ENCODE results near the gene KLK7. TPM values are rescaled to one million over a fixed set of nuclear protein-coding genes. Genes with fewer than 3 reads are reported as not detected.

The KLK7 gene
- total and polyA plus RNA-seq, 10 of the 15 experiments (the other 5 are each of a cell fraction or from before 2014, with no cell fraction given) = not detected

DNA sequence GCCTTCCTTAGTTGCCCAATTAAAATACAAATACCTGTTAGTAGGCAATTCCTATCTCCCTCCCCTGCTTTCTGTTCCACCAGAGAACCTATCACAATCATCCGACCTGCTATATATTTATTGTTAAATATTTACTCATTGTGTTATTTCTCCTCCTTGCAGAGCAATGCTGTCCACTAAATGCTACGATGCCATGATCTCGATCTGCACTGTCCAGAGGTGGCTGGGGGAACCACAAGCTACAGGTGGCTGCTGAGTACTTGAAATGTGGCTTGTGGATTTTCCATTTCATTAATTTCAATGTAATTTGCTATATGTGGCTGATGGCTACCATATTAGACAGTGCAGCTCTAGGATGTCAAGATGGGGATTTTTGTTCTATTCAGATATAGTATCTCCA lies 19.5 kb downstream of the KLK7 start:
- Histone ChIP-seq H3K79me2 (ENCODE audit: control insufficient read depth, insufficient read depth, low read length) (no peaks in the 10 kb centered on the region), H3K9ac (ENCODE audit: control insufficient read depth, insufficient read depth, low read length) (no peak overlapping the region), H2AFZ (ENCODE audit: control insufficient read depth, low read depth, low read length) (no peak overlapping the region), H3K4me2 (ENCODE audit: control insufficient read depth, insufficient read depth) (no peak overlapping the region), H3K4me3 (no peak overlapping the region), H3K27ac (ENCODE audit: control insufficient read depth, insufficient read depth) (no peak overlapping the region), H3K36me3 (ENCODE audit: control insufficient read depth in 2 of 2, insufficient read depth in 2 of 2, low read length in 1 of 2) (no peaks in the 10 kb centered on the region), H4K20me1 (ENCODE audit: control insufficient read depth, insufficient read depth) (no peaks in the 10 kb centered on the region), H3K9me3 (replicated peaks; ENCODE audit: control insufficient read depth, insufficient read depth, low read length) (no peaks in the 10 kb centered on the region; the same call in 2 of the 3 replicates), H3K27me3 (replicated peaks in 1 of 2; ENCODE audit: control insufficient read depth in 2 of 2, insufficient read depth in 2 of 2, low read length in 1 of 2) (no peaks in the 10 kb centered on the region; a peak in 2 of 4 replicates), H3K4me1 (ENCODE audit: control insufficient read depth, insufficient read depth, low read length) (no peaks in the 10 kb centered on the region)
- DNase-seq (ENCODE audit: low read depth, low spot score) = no peak
- ChIA-PET POLR2A (no interaction called here), RAD21 (ENCODE audit: unreplicated experiment) (no interaction called here), SMC1A (ENCODE audit: uncharacterized antibody, unreplicated experiment) (no interaction called here), CTCF (no interaction called here)
- in situ Hi-C loops (cut with MboI) = no loop called here
- intact Hi-C loops (cut with micrococcal nuclease; ENCODE audit: unreplicated experiment) = no loop called here
- BruUV-seq (replicated peaks) = no TSS peak
- 4% methylated on average over 3 of the region's 3 CpGs for WGBS (ENCODE audit: insufficient coverage, insufficient replicate concordance, low lambda C conversion rate, missing lambda C conversion rate)
- no peak for TF ChIP-seq JUND (IDR thresholded peaks at IDR 0.05; ENCODE audit: low read depth, low read length)
- no peak for TF ChIP-seq SIN3A (IDR thresholded peaks at IDR 0.05; ENCODE audit: low read depth, low read length)
- no peak for TF ChIP-seq CHD4 (IDR thresholded peaks at IDR 0.05)
- no peak for TF ChIP-seq RAD51 (IDR thresholded peaks at IDR 0.05)
- no peak for TF ChIP-seq MEF2A (IDR thresholded peaks at IDR 0.05; ENCODE audit: insufficient read depth, low read depth, low read length)
- no peak for TF ChIP-seq ZNF207 (IDR thresholded peaks at IDR 0.05; ENCODE audit: borderline replicate concordance)
- TF ChIP-seq POLR2A (IDR thresholded peaks at IDR 0.05; ENCODE audit: low read depth, low read length) = no peak
- ATAC-seq = no peak
- no peak for FAIRE-seq

DNA sequence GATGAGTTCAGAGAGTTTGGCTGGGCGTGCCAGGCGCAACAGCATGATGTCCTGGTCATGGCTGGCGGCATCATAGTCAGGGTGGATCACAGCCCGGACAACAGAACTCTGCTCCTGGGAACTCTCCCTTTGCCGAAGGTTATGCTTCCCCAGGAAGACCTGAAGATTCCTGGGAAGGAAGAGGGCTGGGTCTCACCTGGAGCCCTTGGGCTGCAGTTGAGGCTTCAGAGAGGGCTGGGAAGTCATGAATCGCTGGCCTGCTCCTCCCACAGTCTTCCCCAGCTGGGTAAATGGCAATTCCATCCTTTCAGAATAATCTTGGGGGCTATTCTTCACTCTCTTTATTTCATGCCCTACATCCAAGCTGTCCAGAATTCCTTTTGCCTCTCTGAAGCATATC lies 20.3 kb downstream of the KLK7 start:
- intact Hi-C loops (cut with micrococcal nuclease; ENCODE audit: unreplicated experiment) = no loop called here
- H3K79me2 ChIP-seq (ENCODE audit: control insufficient read depth, insufficient read depth, low read length) = no peaks in the 10 kb centered on the region
- H3K4me3 ChIP-seq = no peak overlapping the region
- POLR2A ChIA-PET = no interaction called here
- no peak for FAIRE-seq
- in situ Hi-C loops (cut with MboI) = no loop called here
- H3K4me1 ChIP-seq (ENCODE audit: control insufficient read depth, insufficient read depth, low read length) = no peaks in the 10 kb centered on the region
- no peak overlapping the region for H3K4me2 ChIP-seq (ENCODE audit: control insufficient read depth, insufficient read depth)
- no peak overlapping the region for H3K27ac ChIP-seq (ENCODE audit: control insufficient read depth, insufficient read depth)
- H4K20me1 ChIP-seq (ENCODE audit: control insufficient read depth, insufficient read depth) = no peaks in the 10 kb centered on the region
- H3K36me3 ChIP-seq (ENCODE audit: control insufficient read depth in 2 of 2, insufficient read depth in 2 of 2, low read length in 1 of 2) = no peaks in the 10 kb centered on the region
- H3K9me3 ChIP-seq (replicated peaks; ENCODE audit: control insufficient read depth, insufficient read depth, low read length) = no peaks in the 10 kb centered on the region; the same call in 2 of the 3 replicates
- SMC1A ChIA-PET (ENCODE audit: uncharacterized antibody, unreplicated experiment) = no interaction called here
- CTCF ChIA-PET = no interaction called here
- RAD21 ChIA-PET (ENCODE audit: unreplicated experiment) = no interaction called here
- no peak for ATAC-seq
- no TSS peak for BruUV-seq (replicated peaks)
- no peaks in the 10 kb centered on the region; a peak in 2 of 4 replicates for H3K27me3 ChIP-seq (replicated peaks in 1 of 2; ENCODE audit: control insufficient read depth in 2 of 2, insufficient read depth in 2 of 2, low read length in 1 of 2)
- 25% methylated on average over 6 of the region's 6 CpGs for WGBS (ENCODE audit: insufficient coverage, insufficient replicate concordance, low lambda C conversion rate, missing lambda C conversion rate)
- no peak overlapping the region for H3K9ac ChIP-seq (ENCODE audit: control insufficient read depth, insufficient read depth, low read length)
- DNase-seq (ENCODE audit: low read depth, low spot score) = no peak
- H2AFZ ChIP-seq (ENCODE audit: control insufficient read depth, low read depth, low read length) = no peak overlapping the region
- TF ChIP-seq RUNX3 (IDR thresholded peaks at IDR 0.05; ENCODE audit: low read length) = no peak
- no peak for TF ChIP-seq NFXL1 (IDR thresholded peaks at IDR 0.05; ENCODE audit: borderline replicate concordance)
- TF ChIP-seq SIN3A (IDR thresholded peaks at IDR 0.05; ENCODE audit: low read depth, low read length) = no peak
- TF ChIP-seq HDAC2 (IDR thresholded peaks at IDR 0.05) = no peak
- TF ChIP-seq YY1 (IDR thresholded peaks at IDR 0.05; ENCODE audit: low read depth, low read length) = no peak
- no peak for TF ChIP-seq IRF4 (IDR thresholded peaks at IDR 0.05; ENCODE audit: low read depth, low read length)
- no peak for TF ChIP-seq CHD4 (IDR thresholded peaks at IDR 0.05)
- no peak for TF ChIP-seq FOXM1 (IDR thresholded peaks at IDR 0.05; ENCODE audit: low read depth, low read length)
- TF ChIP-seq, protein P1, sequence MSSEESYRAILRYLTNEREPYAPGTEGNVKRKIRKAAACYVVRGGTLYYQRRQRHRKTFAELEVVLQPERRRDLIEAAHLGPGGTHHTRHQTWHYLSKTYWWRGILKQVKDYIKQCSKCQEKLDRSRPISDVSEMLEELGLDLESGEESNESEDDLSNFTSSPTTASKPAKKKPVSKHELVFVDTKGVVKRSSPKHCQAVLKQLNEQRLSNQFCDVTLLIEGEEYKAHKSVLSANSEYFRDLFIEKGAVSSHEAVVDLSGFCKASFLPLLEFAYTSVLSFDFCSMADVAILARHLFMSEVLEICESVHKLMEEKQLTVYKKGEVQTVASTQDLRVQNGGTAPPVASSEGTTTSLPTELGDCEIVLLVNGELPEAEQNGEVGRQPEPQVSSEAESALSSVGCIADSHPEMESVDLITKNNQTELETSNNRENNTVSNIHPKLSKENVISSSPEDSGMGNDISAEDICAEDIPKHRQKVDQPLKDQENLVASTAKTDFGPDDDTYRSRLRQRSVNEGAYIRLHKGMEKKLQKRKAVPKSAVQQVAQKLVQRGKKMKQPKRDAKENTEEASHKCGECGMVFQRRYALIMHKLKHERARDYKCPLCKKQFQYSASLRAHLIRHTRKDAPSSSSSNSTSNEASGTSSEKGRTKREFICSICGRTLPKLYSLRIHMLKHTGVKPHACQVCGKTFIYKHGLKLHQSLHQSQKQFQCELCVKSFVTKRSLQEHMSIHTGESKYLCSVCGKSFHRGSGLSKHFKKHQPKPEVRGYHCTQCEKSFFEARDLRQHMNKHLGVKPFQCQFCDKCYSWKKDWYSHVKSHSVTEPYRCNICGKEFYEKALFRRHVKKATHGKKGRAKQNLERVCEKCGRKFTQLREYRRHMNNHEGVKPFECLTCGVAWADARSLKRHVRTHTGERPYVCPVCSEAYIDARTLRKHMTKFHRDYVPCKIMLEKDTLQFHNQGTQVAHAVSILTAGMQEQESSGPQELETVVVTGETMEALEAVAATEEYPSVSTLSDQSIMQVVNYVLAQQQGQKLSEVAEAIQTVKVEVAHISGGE (CRISPR knock-in tag; IDR thresholded peaks at IDR 0.05) = no peak
- TF ChIP-seq NBN (IDR thresholded peaks at IDR 0.05) = no peak
- no peak for TF ChIP-seq JUND (IDR thresholded peaks at IDR 0.05; ENCODE audit: low read depth, low read length)
- TF ChIP-seq MTA3 (IDR thresholded peaks at IDR 0.05; ENCODE audit: borderline replicate concordance, low read length) = no peak
